ENCODE results near the gene HCRTR1.

Gene HCRTR1

GRCh38 chr1:31617218-31617915 lies at the start of gene HCRTR1:
Gene HCRTR1, plus strand, starts transcription at chr1:31617689. Its CDS starts 1,504 bp downstream, at chr1:31619193.
- FAIRE-seq, result no peak
- TF ChIP-seq POLR2A (IDR thresholded peaks at IDR 0.05; ENCODE audit: low read depth, low read length), result no peak
- no peak for DNase-seq (ENCODE audit: insufficient read length, low spot score)

- no peak for TF ChIP-seq POLR2A (IDR thresholded peaks at IDR 0.05; ENCODE audit: low read depth, low read length)
- DNase-seq (ENCODE audit: insufficient read length, low spot score), result no peak
- no peak for FAIRE-seq
These were observed 49.4 kb upstream of the HCRTR1 start for GRCh38 chr1:31567956-31568570.

GRCh38 chr1:31568895-31569595 lies 48.4 kb upstream of the HCRTR1 start:
- FAIRE-seq (no peak), DNase-seq (ENCODE audit: insufficient read length, low spot score) (no peak)
- no peak for TF ChIP-seq POLR2A (IDR thresholded peaks at IDR 0.05; ENCODE audit: low read depth, low read length)

GRCh38 chr1:31569596-31570173 lies 47.8 kb upstream of the HCRTR1 start:
- TF ChIP-seq POLR2A (IDR thresholded peaks at IDR 0.05; ENCODE audit: low read depth, low read length), result no peak
- DNase-seq (ENCODE audit: insufficient read length, low spot score) (no peak), FAIRE-seq (no peak)

- no peak for FAIRE-seq
- DNase-seq (ENCODE audit: insufficient read length, low spot score), result no peak
- TF ChIP-seq POLR2A (IDR thresholded peaks at IDR 0.05; ENCODE audit: low read depth, low read length), result no peak
These were observed 47.3 kb upstream of the HCRTR1 start for GRCh38 chr1:31570228-31570627.

- DNase-seq (ENCODE audit: insufficient read length, low spot score) (no peak), FAIRE-seq (no peak)
- TF ChIP-seq POLR2A (IDR thresholded peaks at IDR 0.05; ENCODE audit: low read depth, low read length), result no peak
These were observed 46.6 kb upstream of the HCRTR1 start for GRCh38 chr1:31570906-31571305.

- no peak for DNase-seq (ENCODE audit: insufficient read length, low spot score)
- TF ChIP-seq POLR2A (IDR thresholded peaks at IDR 0.05; ENCODE audit: low read depth, low read length), result no peak
- FAIRE-seq, result no peak
These were observed 45.9 kb upstream of the HCRTR1 start for GRCh38 chr1:31571340-31572295.

- FAIRE-seq (no peak), DNase-seq (ENCODE audit: insufficient read length, low spot score) (no peak)
- no peak for TF ChIP-seq POLR2A (IDR thresholded peaks at IDR 0.05; ENCODE audit: low read depth, low read length)
These were observed 45.0 kb upstream of the HCRTR1 start for GRCh38 chr1:31572323-31573104.

GRCh38 chr1:31573261-31573660 lies 44.2 kb upstream of the HCRTR1 start:
- FAIRE-seq, result no peak
- DNase-seq (ENCODE audit: insufficient read length, low spot score), result no peak
- TF ChIP-seq POLR2A (IDR thresholded peaks at IDR 0.05; ENCODE audit: low read depth, low read length), result no peak

- DNase-seq (ENCODE audit: insufficient read length, low spot score) (no peak), FAIRE-seq (no peak)
- TF ChIP-seq POLR2A (IDR thresholded peaks at IDR 0.05; ENCODE audit: low read depth, low read length), result no peak
These were observed 42.6 kb upstream of the HCRTR1 start for GRCh38 chr1:31574749-31575368.

- FAIRE-seq, result no peak
- no peak for DNase-seq (ENCODE audit: insufficient read length, low spot score)
- no peak for TF ChIP-seq POLR2A (IDR thresholded peaks at IDR 0.05; ENCODE audit: low read depth, low read length)
These were observed 41.9 kb upstream of the HCRTR1 start for GRCh38 chr1:31575369-31576140.
